Ovary (tissue), 3 donors: ENCODE data around the gene ITPR1.

Source experiments
- EP300 ChIP-seq: sonication (generic); formaldehyde crosslinking; IDR thresholded peaks from one replicate; pipeline ENCODE4 v1.6.1; 2017; ENCODE audit warnings: antibody characterized with exemption
- POLR2A ChIP-seq: fragments of 450-650 bp; IDR thresholded peaks from one replicate; pipeline ENCODE4 v1.6.1; 2017; ENCODE audit warnings: antibody characterized with exemption, mild to moderate bottlenecking, moderate library complexity
- TF ChIP-seq, protein P1 (sequence below), 3 donors: fragments of 450-650 bp in 2 of 3; fragments of 200-600 bp in 1 of 3; IDR thresholded peaks; one replicate each; pipeline versions ENCODE4 v1.5.1 to v1.8.0; 2016 to 2022; ENCODE audit warnings: antibody characterized with exemption in 3 of 3, mild to moderate bottlenecking in 1 of 3
- donor health status: DM: no; HTN: no; CAD: no.

DNA sequence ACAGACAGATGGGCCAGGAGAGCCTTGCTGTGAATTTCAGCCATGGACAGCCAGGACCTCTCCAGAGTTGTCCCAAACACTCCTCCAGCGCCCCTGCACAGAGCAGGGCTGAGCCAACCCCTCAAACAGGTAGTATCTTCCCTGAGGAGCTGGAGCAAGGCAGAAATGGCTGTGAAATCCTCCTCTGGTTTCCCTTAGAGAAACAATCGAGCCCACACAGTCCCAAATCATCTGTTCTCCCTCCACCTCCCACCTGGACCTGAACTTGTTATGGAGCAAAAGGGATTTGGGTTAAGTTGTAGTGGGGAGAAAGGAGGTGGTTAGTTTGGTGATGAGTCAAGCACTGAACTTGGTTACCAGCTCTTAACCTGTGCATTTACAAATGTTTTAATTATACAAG is 280.4 kb downstream of the ITPR1 start:
- TF ChIP-seq, protein P1, sequence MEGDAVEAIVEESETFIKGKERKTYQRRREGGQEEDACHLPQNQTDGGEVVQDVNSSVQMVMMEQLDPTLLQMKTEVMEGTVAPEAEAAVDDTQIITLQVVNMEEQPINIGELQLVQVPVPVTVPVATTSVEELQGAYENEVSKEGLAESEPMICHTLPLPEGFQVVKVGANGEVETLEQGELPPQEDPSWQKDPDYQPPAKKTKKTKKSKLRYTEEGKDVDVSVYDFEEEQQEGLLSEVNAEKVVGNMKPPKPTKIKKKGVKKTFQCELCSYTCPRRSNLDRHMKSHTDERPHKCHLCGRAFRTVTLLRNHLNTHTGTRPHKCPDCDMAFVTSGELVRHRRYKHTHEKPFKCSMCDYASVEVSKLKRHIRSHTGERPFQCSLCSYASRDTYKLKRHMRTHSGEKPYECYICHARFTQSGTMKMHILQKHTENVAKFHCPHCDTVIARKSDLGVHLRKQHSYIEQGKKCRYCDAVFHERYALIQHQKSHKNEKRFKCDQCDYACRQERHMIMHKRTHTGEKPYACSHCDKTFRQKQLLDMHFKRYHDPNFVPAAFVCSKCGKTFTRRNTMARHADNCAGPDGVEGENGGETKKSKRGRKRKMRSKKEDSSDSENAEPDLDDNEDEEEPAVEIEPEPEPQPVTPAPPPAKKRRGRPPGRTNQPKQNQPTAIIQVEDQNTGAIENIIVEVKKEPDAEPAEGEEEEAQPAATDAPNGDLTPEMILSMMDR (IDR thresholded peaks at IDR 0.05), result no peak
- TF ChIP-seq POLR2A, result no peak
- TF ChIP-seq EP300, result no peak
